HepG2 (cell line): ENCODE measurements around the gene APC2. TPM values are rescaled to one million over a fixed set of nuclear protein-coding genes. Genes with fewer than 3 reads are reported as not detected.

Source experiments
- HIVEP1 ChIP-seq: sonication (generic); formaldehyde crosslinking; IDR thresholded peaks from 2 replicates; pipeline ENCODE4 v1.4.0; 2020; ENCODE audit warnings: mild to moderate bottlenecking, missing genetic modification reagents
- HOXA3 ChIP-seq: sonication (generic); formaldehyde crosslinking; IDR thresholded peaks from 2 replicates; pipeline ENCODE4 v1.5.0; 2020; ENCODE audit warnings: missing genetic modification reagents
- KAT8 ChIP-seq: IDR thresholded peaks from 2 replicates; pipeline ENCODE4 v1.6.1; 2016; ENCODE audit warnings: missing genetic modification reagents, missing compliant biosample characterization
- PHF21A ChIP-seq: sonication (generic); formaldehyde crosslinking; IDR thresholded peaks from 2 replicates; pipeline ENCODE4 v1.5.0; 2020; ENCODE audit warnings: mild to moderate bottlenecking, missing genetic modification reagents
- THAP9 ChIP-seq: sonication (generic); formaldehyde crosslinking; IDR thresholded peaks from 2 replicates; pipeline ENCODE4; 2020; ENCODE audit warnings: missing genetic modification reagents, mild to moderate bottlenecking, borderline replicate concordance
- ZNF225 ChIP-seq: sonication (generic); formaldehyde crosslinking; IDR thresholded peaks from 2 replicates; pipeline ENCODE4 v1.4.0; 2020; ENCODE audit warnings: mild to moderate bottlenecking, missing genetic modification reagents
- ZNF256 ChIP-seq: sonication (generic); formaldehyde crosslinking; conservative IDR thresholded peaks from 2 replicates; pipeline ENCODE4 v1.4.0; 2020; ENCODE audit warnings: missing genetic modification reagents
- ZNF331 ChIP-seq: sonication (generic); formaldehyde crosslinking; IDR thresholded peaks from 2 replicates; pipeline ENCODE4 v1.4.0; 2020; ENCODE audit warnings: missing genetic modification reagents
- ZNF451 ChIP-seq: sonication (generic); formaldehyde crosslinking; IDR thresholded peaks from 2 replicates; pipeline ENCODE4 v1.5.0; 2020; ENCODE audit warnings: mild to moderate bottlenecking, missing genetic modification reagents
- ZNF746 ChIP-seq: sonication (generic); formaldehyde crosslinking; IDR thresholded peaks from 2 replicates; pipeline ENCODE4 v1.8.0; 2022; ENCODE audit warnings: mild to moderate bottlenecking, missing genetic modification reagents
- ZNF800 ChIP-seq: sonication (generic); formaldehyde crosslinking; IDR thresholded peaks from 2 replicates; pipeline ENCODE4 v1.4.0; 2020; ENCODE audit warnings: missing genetic modification reagents
- polyA plus RNA-seq, 8 experiments: library from polyadenylated mRNA; depleted of rRNA in 3 of 8; stranded (reverse) in 7 of 8; unstranded in 1 of 8; fragments of >200 nt; fragmentation: Illumina TruSeq in 4 of 8; extraction: Trizol in 4 of 8; gene quantifications; 2 replicates each; pipeline versions ENCODE4 v1.2.1 to v1.2.3, GENCODE V29; 2011 to 2016; ENCODE audit warnings: low read depth in 4 of 8, missing spikeins in 1 of 8, mixed read lengths in 1 of 8; ENCODE audit not compliant: insufficient read depth in 1 of 8
- total RNA-seq, 5 experiments: library from RNA; depleted of rRNA; stranded (reverse); fragments of >200 nt; fragmentation: Illumina TruSeq; extraction: Trizol; gene quantifications; 2 replicates each; pipeline ENCODE4 v1.2.3, GENCODE V29; 2016; ENCODE audit warnings: low read depth in 1 of 5
- TF ChIP-seq, protein P1 (sequence below): sonication (generic); formaldehyde crosslinking; IDR thresholded peaks from 2 replicates; pipeline ENCODE4 v1.5.1; 2020; ENCODE audit warnings: mild to moderate bottlenecking, missing genetic modification reagents, moderate library complexity
- TF ChIP-seq, protein P2 (sequence below): sonication (generic); formaldehyde crosslinking; IDR thresholded peaks from 2 replicates; pipeline ENCODE4 v1.5.0; 2020; ENCODE audit warnings: mild to moderate bottlenecking, missing genetic modification reagents, moderate library complexity
- TF ChIP-seq, protein P3 (sequence below): sonication (generic); formaldehyde crosslinking; IDR thresholded peaks from 2 replicates; pipeline ENCODE4 v1.4.0; 2020; ENCODE audit warnings: missing genetic modification reagents

The APC2 gene
- total and polyA plus RNA-seq, 2 of the 13 experiments (the other 11 are each of a cell fraction or from before 2014, with no cell fraction given) = 0.08 to 0.22 TPM

DNA sequence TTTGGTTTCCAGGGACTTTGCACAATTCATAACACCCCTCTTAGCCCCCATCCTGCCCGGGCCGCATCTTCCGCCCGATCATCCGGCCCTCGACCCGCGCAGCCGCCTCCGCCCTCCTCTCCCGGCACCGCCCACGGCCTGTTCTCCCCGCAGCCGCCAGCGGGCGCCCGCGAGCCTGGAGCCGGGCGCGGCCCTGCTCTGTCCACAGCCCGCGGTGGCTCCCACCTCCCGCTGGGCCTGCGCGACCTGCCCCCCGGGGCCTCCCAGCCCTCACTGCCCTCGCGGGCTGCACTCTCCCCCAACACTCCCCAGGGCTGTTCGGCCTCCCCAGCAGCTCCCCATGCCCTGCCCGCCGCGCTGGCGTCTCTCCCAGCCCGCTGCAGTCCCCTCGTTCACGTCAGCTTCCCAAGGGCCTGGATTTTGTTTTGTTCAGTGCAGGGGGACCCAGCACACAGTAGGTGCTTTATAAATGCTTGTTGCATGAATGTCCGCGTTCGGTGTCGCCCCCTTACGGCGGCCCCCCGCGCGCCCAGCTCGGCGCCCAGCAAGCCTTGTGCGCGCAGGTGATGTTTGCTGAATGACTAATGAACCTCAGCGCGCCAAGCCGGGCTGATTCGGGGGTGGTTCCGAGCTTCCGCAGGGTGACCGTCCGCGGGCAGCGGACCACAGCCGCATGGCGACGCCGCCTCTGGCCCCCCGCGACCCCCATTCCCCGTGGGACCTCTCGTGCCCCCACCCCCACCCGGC is 4.6 kb upstream of the APC2 start (continued):
- TF ChIP-seq, protein P1, sequence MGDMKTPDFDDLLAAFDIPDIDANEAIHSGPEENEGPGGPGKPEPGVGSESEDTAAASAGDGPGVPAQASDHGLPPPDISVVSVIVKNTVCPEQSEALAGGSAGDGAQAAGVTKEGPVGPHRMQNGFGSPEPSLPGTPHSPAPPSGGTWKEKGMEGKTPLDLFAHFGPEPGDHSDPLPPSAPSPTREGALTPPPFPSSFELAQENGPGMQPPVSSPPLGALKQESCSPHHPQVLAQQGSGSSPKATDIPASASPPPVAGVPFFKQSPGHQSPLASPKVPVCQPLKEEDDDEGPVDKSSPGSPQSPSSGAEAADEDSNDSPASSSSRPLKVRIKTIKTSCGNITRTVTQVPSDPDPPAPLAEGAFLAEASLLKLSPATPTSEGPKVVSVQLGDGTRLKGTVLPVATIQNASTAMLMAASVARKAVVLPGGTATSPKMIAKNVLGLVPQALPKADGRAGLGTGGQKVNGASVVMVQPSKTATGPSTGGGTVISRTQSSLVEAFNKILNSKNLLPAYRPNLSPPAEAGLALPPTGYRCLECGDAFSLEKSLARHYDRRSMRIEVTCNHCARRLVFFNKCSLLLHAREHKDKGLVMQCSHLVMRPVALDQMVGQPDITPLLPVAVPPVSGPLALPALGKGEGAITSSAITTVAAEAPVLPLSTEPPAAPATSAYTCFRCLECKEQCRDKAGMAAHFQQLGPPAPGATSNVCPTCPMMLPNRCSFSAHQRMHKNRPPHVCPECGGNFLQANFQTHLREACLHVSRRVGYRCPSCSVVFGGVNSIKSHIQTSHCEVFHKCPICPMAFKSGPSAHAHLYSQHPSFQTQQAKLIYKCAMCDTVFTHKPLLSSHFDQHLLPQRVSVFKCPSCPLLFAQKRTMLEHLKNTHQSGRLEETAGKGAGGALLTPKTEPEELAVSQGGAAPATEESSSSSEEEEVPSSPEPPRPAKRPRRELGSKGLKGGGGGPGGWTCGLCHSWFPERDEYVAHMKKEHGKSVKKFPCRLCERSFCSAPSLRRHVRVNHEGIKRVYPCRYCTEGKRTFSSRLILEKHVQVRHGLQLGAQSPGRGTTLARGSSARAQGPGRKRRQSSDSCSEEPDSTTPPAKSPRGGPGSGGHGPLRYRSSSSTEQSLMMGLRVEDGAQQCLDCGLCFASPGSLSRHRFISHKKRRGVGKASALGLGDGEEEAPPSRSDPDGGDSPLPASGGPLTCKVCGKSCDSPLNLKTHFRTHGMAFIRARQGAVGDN (CRISPR knock-in tag) = peak; percentile 85
- TF ChIP-seq HIVEP1 (0 out of 2 replicates have a peak, but pooled peaks have one; percentile 40), ZNF746 (no peak), ZNF451 (CRISPR knock-in tag) (0 out of 2 replicates have a peak, but pooled peaks have one; percentile 62), ZNF331 (CRISPR knock-in tag) (no peak; the same call in 1 of the 2 replicates), ZNF800 (CRISPR knock-in tag) (0 out of 2 replicates have a peak, but pooled peaks have one; percentile 36), PHF21A (CRISPR knock-in tag) (peak; percentile 64), THAP9 (CRISPR knock-in tag) (no peak), KAT8 (0 out of 2 replicates have a peak, but pooled peaks have one; percentile 13), HOXA3 (CRISPR knock-in tag) (peak; percentile 49; the same call in 1 of the 2 replicates), ZNF225 (CRISPR knock-in tag) (0 out of 2 replicates have a peak, but pooled peaks have one; percentile 21), ZNF256 (CRISPR knock-in tag) (no peak)
- TF ChIP-seq, protein P2, sequence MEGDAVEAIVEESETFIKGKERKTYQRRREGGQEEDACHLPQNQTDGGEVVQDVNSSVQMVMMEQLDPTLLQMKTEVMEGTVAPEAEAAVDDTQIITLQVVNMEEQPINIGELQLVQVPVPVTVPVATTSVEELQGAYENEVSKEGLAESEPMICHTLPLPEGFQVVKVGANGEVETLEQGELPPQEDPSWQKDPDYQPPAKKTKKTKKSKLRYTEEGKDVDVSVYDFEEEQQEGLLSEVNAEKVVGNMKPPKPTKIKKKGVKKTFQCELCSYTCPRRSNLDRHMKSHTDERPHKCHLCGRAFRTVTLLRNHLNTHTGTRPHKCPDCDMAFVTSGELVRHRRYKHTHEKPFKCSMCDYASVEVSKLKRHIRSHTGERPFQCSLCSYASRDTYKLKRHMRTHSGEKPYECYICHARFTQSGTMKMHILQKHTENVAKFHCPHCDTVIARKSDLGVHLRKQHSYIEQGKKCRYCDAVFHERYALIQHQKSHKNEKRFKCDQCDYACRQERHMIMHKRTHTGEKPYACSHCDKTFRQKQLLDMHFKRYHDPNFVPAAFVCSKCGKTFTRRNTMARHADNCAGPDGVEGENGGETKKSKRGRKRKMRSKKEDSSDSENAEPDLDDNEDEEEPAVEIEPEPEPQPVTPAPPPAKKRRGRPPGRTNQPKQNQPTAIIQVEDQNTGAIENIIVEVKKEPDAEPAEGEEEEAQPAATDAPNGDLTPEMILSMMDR (CRISPR knock-in tag) = peak; percentile 79
- TF ChIP-seq, protein P3, sequence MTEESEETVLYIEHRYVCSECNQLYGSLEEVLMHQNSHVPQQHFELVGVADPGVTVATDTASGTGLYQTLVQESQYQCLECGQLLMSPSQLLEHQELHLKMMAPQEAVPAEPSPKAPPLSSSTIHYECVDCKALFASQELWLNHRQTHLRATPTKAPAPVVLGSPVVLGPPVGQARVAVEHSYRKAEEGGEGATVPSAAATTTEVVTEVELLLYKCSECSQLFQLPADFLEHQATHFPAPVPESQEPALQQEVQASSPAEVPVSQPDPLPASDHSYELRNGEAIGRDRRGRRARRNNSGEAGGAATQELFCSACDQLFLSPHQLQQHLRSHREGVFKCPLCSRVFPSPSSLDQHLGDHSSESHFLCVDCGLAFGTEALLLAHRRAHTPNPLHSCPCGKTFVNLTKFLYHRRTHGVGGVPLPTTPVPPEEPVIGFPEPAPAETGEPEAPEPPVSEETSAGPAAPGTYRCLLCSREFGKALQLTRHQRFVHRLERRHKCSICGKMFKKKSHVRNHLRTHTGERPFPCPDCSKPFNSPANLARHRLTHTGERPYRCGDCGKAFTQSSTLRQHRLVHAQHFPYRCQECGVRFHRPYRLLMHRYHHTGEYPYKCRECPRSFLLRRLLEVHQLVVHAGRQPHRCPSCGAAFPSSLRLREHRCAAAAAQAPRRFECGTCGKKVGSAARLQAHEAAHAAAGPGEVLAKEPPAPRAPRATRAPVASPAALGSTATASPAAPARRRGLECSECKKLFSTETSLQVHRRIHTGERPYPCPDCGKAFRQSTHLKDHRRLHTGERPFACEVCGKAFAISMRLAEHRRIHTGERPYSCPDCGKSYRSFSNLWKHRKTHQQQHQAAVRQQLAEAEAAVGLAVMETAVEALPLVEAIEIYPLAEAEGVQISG (CRISPR knock-in tag) = peak; percentile 58
